ENCODE results near the gene DIAPH3. TPM values are rescaled to one million over a fixed set of nuclear protein-coding genes. Genes with fewer than 3 reads are reported as not detected.

The DIAPH3 gene
- total RNA-seq, 5 donors from 2014 or later (not counting 1 experiment from before 2014, with no cell fraction given): 0.14 to 0.45 (median 0.30) TPM

GRCh38 chr13:59888408-59888807 is 275.3 kb downstream of the DIAPH3 start:
- Histone ChIP-seq H3K9me3 (no peaks in the 10 kb centered on the region), H3K27me3 (replicated peaks in 1 of 2; ENCODE audit: control insufficient read depth in 2 of 2, extremely low read depth in 1 of 2, insufficient read depth in 2 of 2, low read length in 1 of 2) (no peaks in the 10 kb centered on the region), H3K27ac (ENCODE audit: low read length) (no peak overlapping the region), H3K4me1 (ENCODE audit: control insufficient read depth in 1 of 2, extremely low read depth in 1 of 2, insufficient read depth in 2 of 2, low read length in 2 of 2) (no peaks in the 10 kb centered on the region), H3K4me3 (ENCODE audit: control insufficient read depth in 1 of 2, extremely low read depth in 1 of 2, low read length in 1 of 2) (no peak overlapping the region), H3K36me3 (ENCODE audit: control insufficient read depth in 2 of 2, extremely low read depth in 1 of 2, insufficient read depth in 1 of 2, low read length in 1 of 2) (no peaks in the 10 kb centered on the region)
- CTCF ChIA-PET: interaction anchor here in 1 of 2 donors (0.5 kb wide), 1 partner anchor 57 kb away, joined by 3 read pairs; no protein-coding TSS in a partner anchor
- WGBS (ENCODE audit: insufficient coverage): no CpG with 5 or more reads among the region's 2 CpGs
- DNase-seq (no peak), ATAC-seq (replicated peaks in 1 of 4) (no peak)
- H3K9me3 Mint-ChIP-seq: no peaks in the 10 kb centered on the region
- H3K4me1 Mint-ChIP-seq: no peaks in the 10 kb centered on the region
- no peak overlapping the region for H3K4me3 Mint-ChIP-seq
- H3K36me3 Mint-ChIP-seq: no peaks in the 10 kb centered on the region
- H3K27me3 Mint-ChIP-seq: no peaks in the 10 kb centered on the region
- H3K27ac Mint-ChIP-seq: no peak overlapping the region
- POLR2A ChIA-PET: no interaction called here

DNA sequence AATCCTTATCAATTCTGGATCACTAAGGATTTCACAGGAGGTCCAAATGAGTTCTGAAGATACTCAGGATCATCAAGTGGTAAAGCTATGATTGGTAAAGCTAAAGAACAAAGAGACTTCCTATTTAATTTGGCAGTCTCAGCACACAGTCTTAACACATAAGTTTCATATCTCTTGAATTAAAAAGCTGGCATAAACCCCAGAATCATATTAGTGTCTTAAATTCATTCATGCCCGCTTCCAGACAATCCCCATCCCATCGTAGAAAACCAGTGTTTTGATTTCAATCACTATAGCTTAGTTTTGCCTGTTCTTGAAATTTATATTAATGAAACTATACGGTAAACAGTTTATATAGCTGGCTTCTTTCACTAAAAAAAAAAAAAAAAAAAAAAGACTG is 278.7 kb downstream of the DIAPH3 start:
- no CpG with 5 or more reads among the region's 3 CpGs for WGBS (ENCODE audit: insufficient coverage)
- no peak overlapping the region for H3K27ac ChIP-seq (ENCODE audit: low read length)

DNA sequence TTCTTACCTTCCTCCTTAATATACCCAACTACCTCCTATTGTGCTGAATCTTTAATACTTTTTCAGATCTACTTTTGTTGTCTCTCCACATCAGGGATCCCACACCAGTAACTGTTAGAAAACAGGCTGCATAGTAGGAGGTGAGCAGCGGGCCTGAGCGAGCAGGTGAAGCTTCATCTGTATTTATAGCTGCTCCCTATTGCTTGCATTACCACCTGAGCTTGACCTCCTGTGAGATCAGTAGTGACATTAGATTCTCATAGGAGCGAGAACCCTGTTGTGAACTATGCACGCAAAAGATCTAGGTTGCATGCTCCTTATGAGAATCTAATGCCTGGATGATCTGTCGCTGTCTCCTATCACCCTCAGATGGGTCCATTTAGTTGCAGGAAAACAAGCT is 279.8 kb downstream of the DIAPH3 start:
- DNase-seq (no peak), ATAC-seq (replicated peaks in 1 of 4) (no peak)
- Histone ChIP-seq H3K27ac (ENCODE audit: low read length) (no peak overlapping the region), H3K9me3 (no peaks in the 10 kb centered on the region), H3K4me3 (ENCODE audit: control insufficient read depth in 1 of 2, extremely low read depth in 1 of 2, low read length in 1 of 2) (no peak overlapping the region), H3K36me3 (ENCODE audit: control insufficient read depth in 2 of 2, extremely low read depth in 1 of 2, insufficient read depth in 1 of 2, low read length in 1 of 2) (no peaks in the 10 kb centered on the region), H3K4me1 (ENCODE audit: control insufficient read depth in 1 of 2, extremely low read depth in 1 of 2, insufficient read depth in 2 of 2, low read length in 2 of 2) (no peaks in the 10 kb centered on the region), H3K27me3 (replicated peaks in 1 of 2; ENCODE audit: control insufficient read depth in 2 of 2, extremely low read depth in 1 of 2, insufficient read depth in 2 of 2, low read length in 1 of 2) (no peaks in the 10 kb centered on the region)
- H3K36me3 Mint-ChIP-seq: no peaks in the 10 kb centered on the region
- ChIA-PET POLR2A (no interaction called here), CTCF (interaction anchor here (0.6 to 0.7 kb wide), 4 partner anchors 15 to 564 kb away, joined by 3 to 5 read pairs (median 4); no protein-coding TSS in a partner anchor)
- H3K27ac Mint-ChIP-seq: no peak overlapping the region
- no peaks in the 10 kb centered on the region for H3K9me3 Mint-ChIP-seq
- no peaks in the 10 kb centered on the region for H3K27me3 Mint-ChIP-seq
- no peaks in the 10 kb centered on the region for H3K4me1 Mint-ChIP-seq
- H3K4me3 Mint-ChIP-seq: no peak overlapping the region
- 100% methylated on average over 2 of the region's 5 CpGs for WGBS (ENCODE audit: insufficient coverage)

More for the DNA sequence above, 278.7 kb downstream of the DIAPH3 start:
- Mint-ChIP-seq H3K9me3 (no peaks in the 10 kb centered on the region), H3K36me3 (no peaks in the 10 kb centered on the region), H3K27ac (no peak overlapping the region), H3K4me1 (no peaks in the 10 kb centered on the region), H3K27me3 (no peaks in the 10 kb centered on the region), H3K4me3 (no peak overlapping the region)
- no peaks in the 10 kb centered on the region for H3K9me3 ChIP-seq
- ChIA-PET POLR2A (interaction anchor here (0.6 to 0.7 kb wide), 2 partner anchors 8 to 593 kb away, joined by 5 to 12 read pairs; no protein-coding TSS in a partner anchor), CTCF (interaction anchor here in 1 of 2 donors (0.6 kb wide), 1 partner anchor 402 kb away, joined by 4 read pairs; no protein-coding TSS in a partner anchor)
- ATAC-seq (replicated peaks in 1 of 4) (no peak), DNase-seq (no peak)
- no peaks in the 10 kb centered on the region for H3K36me3 ChIP-seq (ENCODE audit: control insufficient read depth in 2 of 2, extremely low read depth in 1 of 2, insufficient read depth in 1 of 2, low read length in 1 of 2)
- no peak overlapping the region for H3K4me3 ChIP-seq (ENCODE audit: control insufficient read depth in 1 of 2, extremely low read depth in 1 of 2, low read length in 1 of 2)
- no peaks in the 10 kb centered on the region for H3K27me3 ChIP-seq (replicated peaks in 1 of 2; ENCODE audit: control insufficient read depth in 2 of 2, extremely low read depth in 1 of 2, insufficient read depth in 2 of 2, low read length in 1 of 2)
- H3K4me1 ChIP-seq (ENCODE audit: control insufficient read depth in 1 of 2, extremely low read depth in 1 of 2, insufficient read depth in 2 of 2, low read length in 2 of 2): no peaks in the 10 kb centered on the region

GRCh38 chr13:59880468-59880867 is 283.3 kb downstream of the DIAPH3 start:
- Mint-ChIP-seq H3K27ac (no peak overlapping the region), H3K9me3 (no peaks in the 10 kb centered on the region), H3K4me1 (no peaks in the 10 kb centered on the region), H3K36me3 (no peaks in the 10 kb centered on the region), H3K27me3 (no peaks in the 10 kb centered on the region), H3K4me3 (no peak overlapping the region)
- ATAC-seq (replicated peaks in 1 of 4): no peak
- DNase-seq: no peak
- no peaks in the 10 kb centered on the region for H3K36me3 ChIP-seq (ENCODE audit: control insufficient read depth in 2 of 2, extremely low read depth in 1 of 2, insufficient read depth in 1 of 2, low read length in 1 of 2)
- no peak overlapping the region for H3K4me3 ChIP-seq (ENCODE audit: control insufficient read depth in 1 of 2, extremely low read depth in 1 of 2, low read length in 1 of 2)
- POLR2A ChIA-PET: no interaction called here
- no peaks in the 10 kb centered on the region for H3K4me1 ChIP-seq (ENCODE audit: control insufficient read depth in 1 of 2, extremely low read depth in 1 of 2, insufficient read depth in 2 of 2, low read length in 2 of 2)
- no CpG with 5 or more reads among the region's 1 CpG for WGBS (ENCODE audit: insufficient coverage)
- no peak overlapping the region for H3K27ac ChIP-seq (ENCODE audit: low read length)
- no peaks in the 10 kb centered on the region for H3K9me3 ChIP-seq
- no peaks in the 10 kb centered on the region for H3K27me3 ChIP-seq (replicated peaks in 1 of 2; ENCODE audit: control insufficient read depth in 2 of 2, extremely low read depth in 1 of 2, insufficient read depth in 2 of 2, low read length in 1 of 2)
- CTCF ChIA-PET: no interaction called here

- no peaks in the 10 kb centered on the region for H3K9me3 ChIP-seq
- POLR2A ChIA-PET: no interaction called here
- Mint-ChIP-seq H3K36me3 (no peaks in the 10 kb centered on the region), H3K4me1 (no peaks in the 10 kb centered on the region), H3K27ac (no peak overlapping the region), H3K27me3 (no peaks in the 10 kb centered on the region), H3K4me3 (no peak overlapping the region), H3K9me3 (no peaks in the 10 kb centered on the region)
- H3K4me1 ChIP-seq (ENCODE audit: control insufficient read depth in 1 of 2, extremely low read depth in 1 of 2, insufficient read depth in 2 of 2, low read length in 2 of 2): no peaks in the 10 kb centered on the region
- no peak for ATAC-seq (replicated peaks in 1 of 4)
- 92% methylated on average over 3 of the region's 4 CpGs for WGBS (ENCODE audit: insufficient coverage)
- no peaks in the 10 kb centered on the region for H3K27me3 ChIP-seq (replicated peaks in 1 of 2; ENCODE audit: control insufficient read depth in 2 of 2, extremely low read depth in 1 of 2, insufficient read depth in 2 of 2, low read length in 1 of 2)
- CTCF ChIA-PET: no interaction called here
- H3K36me3 ChIP-seq (ENCODE audit: control insufficient read depth in 2 of 2, extremely low read depth in 1 of 2, insufficient read depth in 1 of 2, low read length in 1 of 2): no peaks in the 10 kb centered on the region
- DNase-seq: no peak
- no peak overlapping the region for H3K27ac ChIP-seq (ENCODE audit: low read length)
- H3K4me3 ChIP-seq (ENCODE audit: control insufficient read depth in 1 of 2, extremely low read depth in 1 of 2, low read length in 1 of 2): no peak overlapping the region
Measured at GRCh38 chr13:59879281-59879680, 284.4 kb downstream of the DIAPH3 start.

DNA sequence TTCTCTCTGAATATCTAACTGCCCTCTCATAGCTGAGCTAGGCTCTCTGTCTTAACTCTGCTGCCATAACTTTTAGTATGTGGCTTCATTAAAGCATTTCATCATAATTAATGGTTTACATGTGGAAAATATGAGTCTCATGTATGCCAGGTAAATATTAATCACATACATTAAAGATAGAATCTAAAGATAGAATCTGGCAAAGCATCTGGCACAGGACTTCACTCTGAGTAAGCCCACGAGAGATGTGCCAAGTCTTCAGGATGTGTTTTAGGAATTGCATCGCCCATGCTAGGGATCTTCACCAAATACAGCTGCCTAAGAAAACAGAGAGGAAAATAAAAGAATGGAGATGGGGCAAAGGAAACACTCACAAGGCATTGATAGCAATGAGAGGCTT is 285.8 kb downstream of the DIAPH3 start:
- no CpG with 5 or more reads among the region's 2 CpGs for WGBS (ENCODE audit: insufficient coverage)
- ChIA-PET CTCF (no interaction called here), POLR2A (no interaction called here)
- no peaks in the 10 kb centered on the region for H3K4me1 ChIP-seq (ENCODE audit: control insufficient read depth in 1 of 2, extremely low read depth in 1 of 2, insufficient read depth in 2 of 2, low read length in 2 of 2)
- no peak overlapping the region for H3K4me3 ChIP-seq (ENCODE audit: control insufficient read depth in 1 of 2, extremely low read depth in 1 of 2, low read length in 1 of 2)
- H3K36me3 Mint-ChIP-seq: no peaks in the 10 kb centered on the region
- H3K27me3 Mint-ChIP-seq: no peaks in the 10 kb centered on the region
- H3K27ac Mint-ChIP-seq: no peak overlapping the region
- DNase-seq (no peak), ATAC-seq (replicated peaks in 1 of 4) (no peak)
- no peaks in the 10 kb centered on the region for H3K9me3 ChIP-seq
- no peaks in the 10 kb centered on the region for H3K9me3 Mint-ChIP-seq
- no peaks in the 10 kb centered on the region for H3K27me3 ChIP-seq (replicated peaks in 1 of 2; ENCODE audit: control insufficient read depth in 2 of 2, extremely low read depth in 1 of 2, insufficient read depth in 2 of 2, low read length in 1 of 2)
- H3K27ac ChIP-seq (ENCODE audit: low read length): no peak overlapping the region
- H3K36me3 ChIP-seq (ENCODE audit: control insufficient read depth in 2 of 2, extremely low read depth in 1 of 2, insufficient read depth in 1 of 2, low read length in 1 of 2): no peaks in the 10 kb centered on the region
- H3K4me1 Mint-ChIP-seq: no peaks in the 10 kb centered on the region
- no peak overlapping the region for H3K4me3 Mint-ChIP-seq

DNA sequence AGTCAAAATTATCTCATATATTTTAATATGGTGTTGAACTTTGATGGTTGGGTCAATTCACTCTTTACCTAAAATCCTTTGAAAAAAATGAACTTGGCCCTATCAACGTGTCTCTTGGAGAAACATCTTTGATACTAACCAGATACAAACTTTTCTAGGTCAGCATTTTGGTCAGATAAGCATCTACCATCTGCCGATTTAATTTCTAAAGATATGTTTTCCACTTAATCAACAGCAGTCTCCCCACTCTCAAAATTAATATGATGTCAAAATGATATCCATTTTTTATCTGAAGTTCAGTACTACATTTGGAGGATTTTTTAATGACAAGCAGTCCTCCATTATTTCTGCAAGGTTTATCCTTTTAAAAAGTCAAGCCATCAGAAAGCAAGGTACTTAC is 288.8 kb downstream of the DIAPH3 start:
- WGBS (ENCODE audit: insufficient coverage): 88% methylated on average over 1 of the region's 2 CpGs
- Mint-ChIP-seq H3K4me1 (no peaks in the 10 kb centered on the region), H3K4me3 (no peak overlapping the region), H3K9me3 (no peaks in the 10 kb centered on the region), H3K27me3 (no peaks in the 10 kb centered on the region), H3K27ac (no peak overlapping the region), H3K36me3 (no peaks in the 10 kb centered on the region)
- Histone ChIP-seq H3K4me3 (ENCODE audit: control insufficient read depth in 1 of 2, extremely low read depth in 1 of 2, low read length in 1 of 2) (no peak overlapping the region), H3K36me3 (ENCODE audit: control insufficient read depth in 2 of 2, extremely low read depth in 1 of 2, insufficient read depth in 1 of 2, low read length in 1 of 2) (no peaks in the 10 kb centered on the region), H3K4me1 (ENCODE audit: control insufficient read depth in 1 of 2, extremely low read depth in 1 of 2, insufficient read depth in 2 of 2, low read length in 2 of 2) (no peaks in the 10 kb centered on the region), H3K9me3 (no peaks in the 10 kb centered on the region), H3K27me3 (replicated peaks in 1 of 2; ENCODE audit: control insufficient read depth in 2 of 2, extremely low read depth in 1 of 2, insufficient read depth in 2 of 2, low read length in 1 of 2) (no peaks in the 10 kb centered on the region), H3K27ac (ENCODE audit: low read length) (no peak overlapping the region)
- ChIA-PET CTCF (no interaction called here), POLR2A (no interaction called here)
- no peak for DNase-seq
- ATAC-seq (replicated peaks in 1 of 4): no peak
